Activated CD8-positive, alpha-beta memory T cell treated with anti-CD3 and anti-CD28 coated beads for 48 hours (primary cell): ENCODE results near the gene PPP1R3G.
A peak's percentile ranks its signal among the peaks of the same experiment; 100 is the strongest.
"Not testable (repeated sequence)": the region's sequence is repeated elsewhere in the genome, so short reads cannot be mapped to it uniquely, and the experiment has no call there.

Source experiments
- DNase-seq, 3 experiments: peaks; one replicate each; pipeline ENCODE4 v3.0.0-alpha.2; 2020; ENCODE audit warnings: low read depth in 2 of 3, low spot score in 2 of 3

PPP1R3G gene

GRCh38 chr6:5116243-5116991, 31.3 kb downstream of the PPP1R3G start:
- no peak for DNase-seq

GRCh38 chr6:5119090-5119951, 34.2 kb downstream of the PPP1R3G start:
- no peak for DNase-seq

GRCh38 chr6:5120011-5120410, 34.9 kb downstream of the PPP1R3G start:
- no peak for DNase-seq

GRCh38 chr6:5120543-5120942, 35.4 kb downstream of the PPP1R3G start:
- not testable (repeated sequence) for DNase-seq

GRCh38 chr6:5121479-5121878, 36.3 kb downstream of the PPP1R3G start:
- DNase-seq: no peak

GRCh38 chr6:5121956-5122355, 36.8 kb downstream of the PPP1R3G start:
- no peak for DNase-seq

- no peak for DNase-seq
Measured at GRCh38 chr6:5122504-5123112, 37.5 kb downstream of the PPP1R3G start.

- no peak for DNase-seq
Measured at GRCh38 chr6:5123296-5124143, 38.4 kb downstream of the PPP1R3G start.

GRCh38 chr6:5124526-5124925, 39.4 kb downstream of the PPP1R3G start:
- DNase-seq: no peak

GRCh38 chr6:5125152-5126006, 40.2 kb downstream of the PPP1R3G start:
- DNase-seq: no peak

GRCh38 chr6:5126214-5126613, 41.1 kb downstream of the PPP1R3G start:
- no peak for DNase-seq

GRCh38 chr6:5127106-5127687, 42.1 kb downstream of the PPP1R3G start:
- DNase-seq: no peak

- DNase-seq: no peak
Measured at GRCh38 chr6:5128351-5128750, 43.2 kb downstream of the PPP1R3G start.

GRCh38 chr6:5130135-5130866, 45.2 kb downstream of the PPP1R3G start:
- DNase-seq: no peak

- DNase-seq: no peak
Measured at GRCh38 chr6:5132731-5133130, 47.6 kb downstream of the PPP1R3G start.

GRCh38 chr6:5133943-5134342, 48.8 kb downstream of the PPP1R3G start:
- DNase-seq: no peak

GRCh38 chr6:5135788-5136376, 50.7 kb downstream of the PPP1R3G start:
- peak in 2 of 3 experiments; percentile 3 to 25 for DNase-seq

- DNase-seq: no peak
Measured at GRCh38 chr6:5136851-5137250, 51.7 kb downstream of the PPP1R3G start.
